HG03432 (cell line): ENCODE data around the gene FAM72A.
"Not testable (repeated sequence)": the region's sequence is repeated elsewhere in the genome, so short reads cannot be mapped to it uniquely, and the experiment has no call there.

Experiments
- ATAC-seq: cut with Tn5 transposase; IDR thresholded peaks from one replicate; pipeline ENCODE4 v1.9.1; 2021; ENCODE audit warnings: mild to moderate bottlenecking, moderate library complexity; ENCODE audit not compliant: unreplicated experiment

Gene FAM72A

GRCh38 chr1:206215600-206216392 is 13.2 kb upstream of the FAM72A start:
- not testable (repeated sequence) for ATAC-seq

DNA sequence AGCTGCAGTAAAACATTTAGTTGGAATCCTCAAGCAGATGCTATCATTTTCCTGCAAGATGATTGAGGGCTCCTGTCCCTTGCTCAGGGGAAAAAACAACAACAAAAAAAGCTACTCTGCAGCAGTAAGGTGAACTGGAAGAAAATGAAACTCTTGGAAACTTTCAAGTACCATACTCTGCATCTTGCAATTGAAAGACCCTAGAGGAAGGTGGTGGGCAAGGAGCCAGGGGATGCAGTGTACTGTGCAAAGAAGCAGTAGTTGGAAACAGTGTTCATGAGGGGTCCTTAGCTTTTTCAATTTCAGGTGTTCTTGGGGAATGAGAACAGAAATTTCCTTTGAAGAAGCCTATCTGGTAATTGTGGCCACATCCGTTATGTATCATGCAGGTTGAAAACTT is 8.2 kb upstream of the FAM72A start:
- not testable (repeated sequence) for ATAC-seq

DNA sequence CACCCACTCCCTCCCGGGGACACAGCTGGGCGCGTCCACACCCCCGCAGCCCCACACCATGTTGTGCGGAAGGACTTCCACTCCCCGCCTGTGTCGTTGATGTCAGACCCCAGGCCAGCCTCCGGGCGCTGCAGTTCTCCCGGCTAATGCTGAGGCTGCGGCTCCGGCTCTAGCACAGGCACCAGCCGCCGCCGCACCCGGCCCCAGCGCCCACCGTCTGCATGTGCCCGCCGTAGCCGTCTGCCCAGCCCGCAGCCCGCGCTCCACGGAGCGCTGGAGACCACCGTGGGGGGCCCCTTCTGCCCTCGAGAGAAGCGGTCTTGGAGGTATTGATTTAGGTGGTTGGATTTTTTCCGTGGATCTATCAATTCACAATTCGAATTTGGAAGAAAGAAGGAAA is 2.9 kb upstream of the FAM72A start:
- not testable (repeated sequence) for ATAC-seq

DNA sequence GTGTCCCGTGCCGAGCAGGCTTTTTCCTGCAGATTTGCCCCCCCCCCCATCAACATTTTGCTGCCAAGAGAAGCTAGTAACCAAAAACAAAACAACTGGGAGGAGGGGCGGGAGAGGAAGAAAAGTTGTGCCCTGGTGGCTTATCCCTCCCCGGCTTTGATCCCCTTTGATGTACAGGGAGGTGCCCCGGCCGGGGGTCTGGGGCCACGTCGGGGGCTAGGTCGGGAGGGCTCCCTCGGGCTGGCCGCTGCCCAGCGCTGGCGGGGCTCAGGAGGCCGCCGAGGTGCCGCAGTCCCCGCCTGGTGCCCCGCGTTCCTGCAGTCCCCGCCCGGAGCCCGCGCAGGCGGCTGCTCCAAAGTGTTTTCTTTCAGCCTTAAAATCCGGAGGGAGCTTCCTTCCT is 2.2 kb upstream of the FAM72A start:
- ATAC-seq = not testable (repeated sequence)

DNA sequence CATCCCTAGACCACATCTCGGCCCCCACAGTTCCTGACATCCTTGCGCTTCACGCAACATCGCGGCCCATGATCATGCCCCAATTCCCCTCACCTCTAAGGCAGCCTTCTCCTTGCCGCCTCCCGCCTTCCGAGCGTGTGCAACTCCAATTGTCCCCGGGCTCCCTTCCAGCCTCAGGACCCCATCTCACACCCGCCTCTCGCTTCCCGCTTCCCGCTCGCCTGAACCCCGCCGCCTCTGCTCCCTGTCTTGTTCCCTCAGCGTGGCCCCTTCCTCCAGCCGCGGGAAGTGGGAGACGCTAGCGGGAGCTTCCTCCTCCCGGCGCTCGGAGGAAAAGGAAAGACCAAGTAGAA is 1.5 kb upstream of the FAM72A start:
- ATAC-seq = not testable (repeated sequence)

GRCh38 chr1:206203364-206204158 is 922 bp upstream of the FAM72A start, which contains the start of gene SRGAP2:
Gene SRGAP2, plus strand, starts transcription at chr1:206203541. Its CDS starts 2,430 bp downstream, at chr1:206205971.
- ATAC-seq = peak; percentile 7

- ATAC-seq = not testable (repeated sequence)
Observed at GRCh38 chr1:206196748-206197424, 5.8 kb downstream of the FAM72A start.

- ATAC-seq = not testable (repeated sequence)
Observed at GRCh38 chr1:206195182-206195581, 7.5 kb downstream of the FAM72A start.

- ATAC-seq = not testable (repeated sequence)
Observed at GRCh38 chr1:206186826-206187225, 15.8 kb downstream of the FAM72A start.

- not testable (repeated sequence) for ATAC-seq
Observed at GRCh38 chr1:206185778-206186177, 16.9 kb downstream of the FAM72A start.

DNA sequence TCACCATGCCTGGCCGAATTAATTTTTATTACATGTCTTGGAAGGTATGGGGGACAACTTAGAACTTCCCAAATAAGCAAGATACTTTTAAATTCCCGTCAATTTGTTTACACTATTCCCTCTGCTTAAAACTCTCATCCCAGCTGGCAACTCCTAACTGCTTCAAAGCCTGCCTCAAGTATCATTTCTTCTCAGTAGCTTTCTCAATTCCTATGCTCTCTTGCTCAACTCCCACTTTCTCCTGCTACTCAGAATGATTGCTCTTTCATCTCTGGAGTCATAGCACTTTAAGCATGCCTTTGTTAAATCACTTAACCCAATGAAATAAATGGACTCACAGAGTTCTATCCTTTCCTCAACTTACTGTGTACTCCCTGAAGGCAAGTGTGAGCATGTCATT is 18.9 kb downstream of the FAM72A start:
- ATAC-seq = not testable (repeated sequence)

GRCh38 chr1:206182368-206183317 is 20.0 kb downstream of the FAM72A start:
- ATAC-seq = not testable (repeated sequence)

DNA sequence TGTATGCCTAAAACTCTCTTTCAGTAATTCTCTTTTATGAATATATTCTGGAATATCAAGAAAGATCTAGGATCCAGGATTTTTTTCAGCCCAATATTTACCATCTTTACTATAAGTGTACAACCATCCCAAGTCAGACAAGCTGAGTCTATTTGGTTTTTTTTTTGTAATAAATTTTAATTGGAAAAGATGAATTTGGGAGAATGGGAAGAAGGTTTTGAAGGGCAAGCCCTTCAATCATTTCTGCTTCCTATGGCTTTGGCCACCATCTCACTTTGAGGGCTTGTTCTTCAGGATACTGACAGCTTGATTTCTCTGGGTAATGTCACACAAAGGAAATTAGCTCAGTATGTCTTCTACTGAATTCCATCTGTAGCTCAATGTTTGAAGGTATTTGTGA is 23.0 kb downstream of the FAM72A start:
- not testable (repeated sequence) for ATAC-seq

DNA sequence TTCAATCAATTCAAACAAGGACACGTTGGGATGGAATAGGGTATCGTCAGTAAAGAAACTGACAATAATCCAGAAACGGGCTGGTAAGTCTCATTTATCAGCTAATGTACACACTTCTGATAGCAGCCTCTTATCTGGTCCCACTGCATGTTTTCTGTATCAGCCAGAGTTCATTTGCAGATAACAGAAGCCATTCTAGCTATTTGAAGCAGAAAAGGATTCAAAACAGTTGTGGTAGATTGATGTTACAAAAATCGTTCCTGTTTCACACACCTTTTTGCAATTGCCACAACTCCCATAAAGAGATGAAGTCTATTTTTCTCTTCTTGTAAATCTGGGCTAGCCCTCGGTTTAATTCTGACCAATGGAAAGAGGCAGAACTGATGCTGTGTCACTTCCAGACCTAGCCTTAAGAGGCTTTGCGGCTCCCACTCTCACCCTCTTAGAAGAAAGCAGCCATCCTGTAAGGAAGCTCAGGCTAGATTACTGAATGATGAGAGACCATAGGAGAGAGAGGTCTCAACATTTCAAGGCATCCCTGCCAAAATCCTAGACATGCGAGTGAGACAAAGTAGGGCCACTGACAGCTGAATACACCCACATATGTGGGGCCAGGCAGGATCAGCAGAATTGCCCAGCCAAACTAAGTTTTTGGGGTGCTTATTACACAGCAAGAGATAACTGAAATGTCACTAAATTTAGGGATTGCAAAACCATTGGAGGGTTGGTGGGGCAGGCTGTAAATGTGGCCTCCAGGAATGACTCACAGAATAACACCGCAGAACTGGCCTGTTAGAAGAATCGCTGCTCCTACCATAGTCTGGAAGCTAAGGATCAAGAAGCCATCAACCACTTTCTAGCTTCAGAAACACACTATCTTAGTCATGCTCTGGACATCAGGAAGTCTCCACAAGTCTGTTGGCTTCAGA is 24.3 kb downstream of the FAM72A start:
- ATAC-seq = not testable (repeated sequence)

- ATAC-seq = not testable (repeated sequence)
Observed at GRCh38 chr1:206176114-206176502, 26.5 kb downstream of the FAM72A start.

- ATAC-seq = not testable (repeated sequence)
Observed at GRCh38 chr1:206175459-206176113, 27.1 kb downstream of the FAM72A start.

GRCh38 chr1:206174182-206174868 is 28.3 kb downstream of the FAM72A start:
- ATAC-seq = not testable (repeated sequence)
